NCI-H526 (cell line): Measurements from ENCODE around the gene CACNA1A.

Source experiments
- DNase-seq, 2 experiments: peaks; one replicate each; lab custom pipeline; 2025; lab: John Stamatoyannopoulos, UW

CACNA1A gene

GRCh38 chr19:13234518-13234917 is 271.8 kb downstream of the CACNA1A start:
- DNase-seq: peak in 1 of 2 experiments; percentile 43

- no peak for DNase-seq
These were observed 274.6 kb downstream of the CACNA1A start for GRCh38 chr19:13231663-13232062.

GRCh38 chr19:13229246-13229645 is 277.0 kb downstream of the CACNA1A start:
- no peak for DNase-seq

- DNase-seq: peak in 1 of 2 experiments; percentile 27
These were observed 277.7 kb downstream of the CACNA1A start for GRCh38 chr19:13228561-13228960.

- DNase-seq: peak in 1 of 2 experiments; percentile 9
These were observed 279.3 kb downstream of the CACNA1A start for GRCh38 chr19:13226983-13227382.

- DNase-seq: no peak
These were observed 280.1 kb downstream of the CACNA1A start for GRCh38 chr19:13225973-13226865.

- no peak for DNase-seq
These were observed 281.2 kb downstream of the CACNA1A start for GRCh38 chr19:13225085-13225484.

- no peak for DNase-seq
These were observed 285.4 kb downstream of the CACNA1A start for GRCh38 chr19:13220847-13221246.

- DNase-seq: no peak
These were observed 290.5 kb downstream of the CACNA1A start for GRCh38 chr19:13215572-13216380.

GRCh38 chr19:13214036-13214730 is 292.1 kb downstream of the CACNA1A start:
- no peak for DNase-seq

GRCh38 chr19:13212759-13213330 is 293.4 kb downstream of the CACNA1A start:
- DNase-seq: peak; percentile 22 to 64

GRCh38 chr19:13211426-13212308 is 294.6 kb downstream of the CACNA1A start:
- DNase-seq: no peak

GRCh38 chr19:13210941-13211340 is 295.3 kb downstream of the CACNA1A start:
- no peak for DNase-seq

GRCh38 chr19:13210339-13210775 is 295.9 kb downstream of the CACNA1A start:
- DNase-seq: no peak

GRCh38 chr19:13209484-13210338 is 296.6 kb downstream of the CACNA1A start:
- DNase-seq: no peak

- DNase-seq: no peak
These were observed 297.4 kb downstream of the CACNA1A start for GRCh38 chr19:13208672-13209483.

GRCh38 chr19:13207846-13208671 is 298.2 kb downstream of the CACNA1A start:
- no peak for DNase-seq

- no peak for DNase-seq
These were observed 298.9 kb downstream of the CACNA1A start for GRCh38 chr19:13207237-13207845.
